ENCODE measurements around the gene COPRS. TPM values are rescaled to one million over a fixed set of nuclear protein-coding genes. Genes with fewer than 3 reads are reported as not detected.
A peak's percentile ranks its signal among the peaks of the same experiment; 100 is the strongest.

COPRS gene
- total and polyA plus RNA-seq, 2 experiments from 2014 or later, result 51.5 to 62.6 TPM

DNA sequence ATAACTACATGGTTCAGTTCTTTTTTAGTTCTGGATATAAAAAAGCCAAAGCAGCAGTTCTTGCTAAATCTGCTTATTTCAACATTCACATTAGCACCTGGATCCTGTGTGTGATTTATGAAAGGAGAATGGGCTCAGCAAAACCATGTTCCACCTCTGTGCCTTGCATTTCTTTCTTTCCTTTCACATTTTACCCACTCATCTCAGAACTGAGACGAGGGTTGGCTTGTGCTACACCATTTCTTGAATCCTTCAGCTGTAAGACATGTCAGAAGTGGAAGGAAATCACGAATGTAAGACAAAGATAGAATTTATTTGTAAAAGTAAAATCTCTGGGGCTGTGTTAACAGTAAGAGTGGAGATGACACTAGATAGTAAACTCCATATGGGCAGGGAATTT lies 43.6 kb upstream of the COPRS start:
- Histone ChIP-seq H3K4me1 (ENCODE audit: insufficient read depth) (peaks cover 8% of the 10 kb centered on the region; the same call in 1 of the 2 replicates), H3F3A (replicated peaks; ENCODE audit: low read depth) (no peaks in the 10 kb centered on the region), H3K79me2 (replicated peaks; ENCODE audit: insufficient read depth) (peaks cover 37% of the 10 kb centered on the region), H3K9me2 (ENCODE audit: insufficient read depth) (no peaks in the 10 kb centered on the region), H3K36me3 (ENCODE audit: insufficient read depth) (peaks cover 12% of the 10 kb centered on the region; the same call in 1 of the 2 replicates), H3K27me3 (ENCODE audit: insufficient read depth) (no peaks in the 10 kb centered on the region), H4K20me1 (replicated peaks; ENCODE audit: insufficient read depth) (peaks cover 5% of the 10 kb centered on the region; the same call in 1 of the 2 replicates), H2AFZ (peak overlapping the region; percentile 79), H3K4me3 (no peak overlapping the region), H3K4me2 (no peak overlapping the region), H3K27ac (ENCODE audit: low read depth) (0 out of 2 replicates have a peak overlapping the region, but pooled peaks have one; percentile 56)
- peaks cover 11% of the 10 kb centered on the region for H3K36me3 Mint-ChIP-seq (ENCODE audit: low read depth)
- ATAC-seq, result no peak
- no peak for DNase-seq (ENCODE audit: low spot score)
- no peak overlapping the region for H3K4me3 Mint-ChIP-seq
- no peak overlapping the region for H3K27ac Mint-ChIP-seq
- TF ChIP-seq EZH2 (IDR thresholded peaks at IDR 0.05; ENCODE audit: low read depth, unreplicated experiment) (no peak), CREB1 (CRISPR knock-in tag; IDR thresholded peaks at IDR 0.05; ENCODE audit: low read depth) (no peak), ZNF331 (CRISPR knock-in tag; IDR thresholded peaks at IDR 0.05; ENCODE audit: low read depth) (no peak), JUNB (IDR thresholded peaks at IDR 0.05; ENCODE audit: unreplicated experiment) (no peak), POLR2AphosphoS5 (IDR thresholded peaks at IDR 0.05; ENCODE audit: low read depth) (no peak), EZH2phosphoT487 (IDR thresholded peaks at IDR 0.05; ENCODE audit: unreplicated experiment) (no peak), STAT1 (IDR thresholded peaks at IDR 0.05; ENCODE audit: unreplicated experiment) (no peak), NANOG (IDR thresholded peaks at IDR 0.05; ENCODE audit: borderline replicate concordance) (no peak)
- TF ChIP-seq, protein P1, sequence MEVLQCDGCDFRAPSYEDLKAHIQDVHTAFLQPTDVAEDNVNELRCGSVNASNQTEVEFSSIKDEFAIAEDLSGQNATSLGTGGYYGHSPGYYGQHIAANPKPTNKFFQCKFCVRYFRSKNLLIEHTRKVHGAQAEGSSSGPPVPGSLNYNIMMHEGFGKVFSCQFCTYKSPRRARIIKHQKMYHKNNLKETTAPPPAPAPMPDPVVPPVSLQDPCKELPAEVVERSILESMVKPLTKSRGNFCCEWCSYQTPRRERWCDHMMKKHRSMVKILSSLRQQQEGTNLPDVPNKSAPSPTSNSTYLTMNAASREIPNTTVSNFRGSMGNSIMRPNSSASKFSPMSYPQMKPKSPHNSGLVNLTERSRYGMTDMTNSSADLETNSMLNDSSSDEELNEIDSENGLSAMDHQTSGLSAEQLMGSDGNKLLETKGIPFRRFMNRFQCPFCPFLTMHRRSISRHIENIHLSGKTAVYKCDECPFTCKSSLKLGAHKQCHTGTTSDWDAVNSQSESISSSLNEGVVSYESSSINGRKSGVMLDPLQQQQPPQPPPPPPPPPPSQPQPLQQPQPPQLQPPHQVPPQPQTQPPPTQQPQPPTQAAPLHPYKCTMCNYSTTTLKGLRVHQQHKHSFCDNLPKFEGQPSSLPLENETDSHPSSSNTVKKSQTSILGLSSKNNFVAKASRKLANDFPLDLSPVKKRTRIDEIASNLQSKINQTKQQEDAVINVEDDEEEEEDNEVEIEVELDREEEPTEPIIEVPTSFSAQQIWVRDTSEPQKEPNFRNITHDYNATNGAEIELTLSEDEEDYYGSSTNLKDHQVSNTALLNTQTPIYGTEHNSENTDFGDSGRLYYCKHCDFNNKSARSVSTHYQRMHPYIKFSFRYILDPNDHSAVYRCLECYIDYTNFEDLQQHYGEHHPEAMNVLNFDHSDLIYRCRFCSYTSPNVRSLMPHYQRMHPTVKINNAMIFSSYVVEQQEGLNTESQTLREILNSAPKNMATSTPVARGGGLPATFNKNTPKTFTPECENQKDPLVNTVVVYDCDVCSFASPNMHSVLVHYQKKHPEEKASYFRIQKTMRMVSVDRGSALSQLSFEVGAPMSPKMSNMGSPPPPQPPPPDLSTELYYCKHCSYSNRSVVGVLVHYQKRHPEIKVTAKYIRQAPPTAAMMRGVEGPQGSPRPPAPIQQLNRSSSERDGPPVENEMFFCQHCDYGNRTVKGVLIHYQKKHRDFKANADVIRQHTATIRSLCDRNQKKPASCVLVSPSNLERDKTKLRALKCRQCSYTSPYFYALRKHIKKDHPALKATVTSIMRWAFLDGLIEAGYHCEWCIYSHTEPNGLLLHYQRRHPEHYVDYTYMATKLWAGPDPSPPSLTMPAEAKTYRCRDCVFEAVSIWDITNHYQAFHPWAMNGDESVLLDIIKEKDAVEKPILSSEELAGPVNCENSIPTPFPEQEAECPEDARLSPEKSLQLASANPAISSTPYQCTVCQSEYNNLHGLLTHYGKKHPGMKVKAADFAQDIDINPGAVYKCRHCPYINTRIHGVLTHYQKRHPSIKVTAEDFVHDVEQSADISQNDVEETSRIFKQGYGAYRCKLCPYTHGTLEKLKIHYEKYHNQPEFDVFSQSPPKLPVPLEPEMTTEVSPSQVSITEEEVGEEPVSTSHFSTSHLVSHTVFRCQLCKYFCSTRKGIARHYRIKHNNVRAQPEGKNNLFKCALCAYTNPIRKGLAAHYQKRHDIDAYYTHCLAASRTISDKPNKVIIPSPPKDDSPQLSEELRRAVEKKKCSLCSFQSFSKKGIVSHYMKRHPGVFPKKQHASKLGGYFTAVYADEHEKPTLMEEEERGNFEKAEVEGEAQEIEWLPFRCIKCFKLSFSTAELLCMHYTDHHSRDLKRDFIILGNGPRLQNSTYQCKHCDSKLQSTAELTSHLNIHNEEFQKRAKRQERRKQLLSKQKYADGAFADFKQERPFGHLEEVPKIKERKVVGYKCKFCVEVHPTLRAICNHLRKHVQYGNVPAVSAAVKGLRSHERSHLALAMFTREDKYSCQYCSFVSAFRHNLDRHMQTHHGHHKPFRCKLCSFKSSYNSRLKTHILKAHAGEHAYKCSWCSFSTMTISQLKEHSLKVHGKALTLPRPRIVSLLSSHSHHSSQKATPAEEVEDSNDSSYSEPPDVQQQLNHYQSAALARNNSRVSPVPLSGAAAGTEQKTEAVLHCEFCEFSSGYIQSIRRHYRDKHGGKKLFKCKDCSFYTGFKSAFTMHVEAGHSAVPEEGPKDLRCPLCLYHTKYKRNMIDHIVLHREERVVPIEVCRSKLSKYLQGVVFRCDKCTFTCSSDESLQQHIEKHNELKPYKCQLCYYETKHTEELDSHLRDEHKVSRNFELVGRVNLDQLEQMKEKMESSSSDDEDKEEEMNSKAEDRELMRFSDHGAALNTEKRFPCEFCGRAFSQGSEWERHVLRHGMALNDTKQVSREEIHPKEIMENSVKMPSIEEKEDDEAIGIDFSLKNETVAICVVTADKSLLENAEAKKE (CRISPR knock-in tag; IDR thresholded peaks at IDR 0.05), result no peak
- TF ChIP-seq, protein P2, sequence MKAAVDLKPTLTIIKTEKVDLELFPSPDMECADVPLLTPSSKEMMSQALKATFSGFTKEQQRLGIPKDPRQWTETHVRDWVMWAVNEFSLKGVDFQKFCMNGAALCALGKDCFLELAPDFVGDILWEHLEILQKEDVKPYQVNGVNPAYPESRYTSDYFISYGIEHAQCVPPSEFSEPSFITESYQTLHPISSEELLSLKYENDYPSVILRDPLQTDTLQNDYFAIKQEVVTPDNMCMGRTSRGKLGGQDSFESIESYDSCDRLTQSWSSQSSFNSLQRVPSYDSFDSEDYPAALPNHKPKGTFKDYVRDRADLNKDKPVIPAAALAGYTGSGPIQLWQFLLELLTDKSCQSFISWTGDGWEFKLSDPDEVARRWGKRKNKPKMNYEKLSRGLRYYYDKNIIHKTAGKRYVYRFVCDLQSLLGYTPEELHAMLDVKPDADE (IDR thresholded peaks at IDR 0.05), result no peak
- TF ChIP-seq, protein P3, sequence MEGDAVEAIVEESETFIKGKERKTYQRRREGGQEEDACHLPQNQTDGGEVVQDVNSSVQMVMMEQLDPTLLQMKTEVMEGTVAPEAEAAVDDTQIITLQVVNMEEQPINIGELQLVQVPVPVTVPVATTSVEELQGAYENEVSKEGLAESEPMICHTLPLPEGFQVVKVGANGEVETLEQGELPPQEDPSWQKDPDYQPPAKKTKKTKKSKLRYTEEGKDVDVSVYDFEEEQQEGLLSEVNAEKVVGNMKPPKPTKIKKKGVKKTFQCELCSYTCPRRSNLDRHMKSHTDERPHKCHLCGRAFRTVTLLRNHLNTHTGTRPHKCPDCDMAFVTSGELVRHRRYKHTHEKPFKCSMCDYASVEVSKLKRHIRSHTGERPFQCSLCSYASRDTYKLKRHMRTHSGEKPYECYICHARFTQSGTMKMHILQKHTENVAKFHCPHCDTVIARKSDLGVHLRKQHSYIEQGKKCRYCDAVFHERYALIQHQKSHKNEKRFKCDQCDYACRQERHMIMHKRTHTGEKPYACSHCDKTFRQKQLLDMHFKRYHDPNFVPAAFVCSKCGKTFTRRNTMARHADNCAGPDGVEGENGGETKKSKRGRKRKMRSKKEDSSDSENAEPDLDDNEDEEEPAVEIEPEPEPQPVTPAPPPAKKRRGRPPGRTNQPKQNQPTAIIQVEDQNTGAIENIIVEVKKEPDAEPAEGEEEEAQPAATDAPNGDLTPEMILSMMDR (conservative IDR thresholded peaks at IDR 0.05; ENCODE audit: low read depth in 2 of 2), result no peak
- TF ChIP-seq, protein P4, sequence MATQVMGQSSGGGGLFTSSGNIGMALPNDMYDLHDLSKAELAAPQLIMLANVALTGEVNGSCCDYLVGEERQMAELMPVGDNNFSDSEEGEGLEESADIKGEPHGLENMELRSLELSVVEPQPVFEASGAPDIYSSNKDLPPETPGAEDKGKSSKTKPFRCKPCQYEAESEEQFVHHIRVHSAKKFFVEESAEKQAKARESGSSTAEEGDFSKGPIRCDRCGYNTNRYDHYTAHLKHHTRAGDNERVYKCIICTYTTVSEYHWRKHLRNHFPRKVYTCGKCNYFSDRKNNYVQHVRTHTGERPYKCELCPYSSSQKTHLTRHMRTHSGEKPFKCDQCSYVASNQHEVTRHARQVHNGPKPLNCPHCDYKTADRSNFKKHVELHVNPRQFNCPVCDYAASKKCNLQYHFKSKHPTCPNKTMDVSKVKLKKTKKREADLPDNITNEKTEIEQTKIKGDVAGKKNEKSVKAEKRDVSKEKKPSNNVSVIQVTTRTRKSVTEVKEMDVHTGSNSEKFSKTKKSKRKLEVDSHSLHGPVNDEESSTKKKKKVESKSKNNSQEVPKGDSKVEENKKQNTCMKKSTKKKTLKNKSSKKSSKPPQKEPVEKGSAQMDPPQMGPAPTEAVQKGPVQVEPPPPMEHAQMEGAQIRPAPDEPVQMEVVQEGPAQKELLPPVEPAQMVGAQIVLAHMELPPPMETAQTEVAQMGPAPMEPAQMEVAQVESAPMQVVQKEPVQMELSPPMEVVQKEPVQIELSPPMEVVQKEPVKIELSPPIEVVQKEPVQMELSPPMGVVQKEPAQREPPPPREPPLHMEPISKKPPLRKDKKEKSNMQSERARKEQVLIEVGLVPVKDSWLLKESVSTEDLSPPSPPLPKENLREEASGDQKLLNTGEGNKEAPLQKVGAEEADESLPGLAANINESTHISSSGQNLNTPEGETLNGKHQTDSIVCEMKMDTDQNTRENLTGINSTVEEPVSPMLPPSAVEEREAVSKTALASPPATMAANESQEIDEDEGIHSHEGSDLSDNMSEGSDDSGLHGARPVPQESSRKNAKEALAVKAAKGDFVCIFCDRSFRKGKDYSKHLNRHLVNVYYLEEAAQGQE (IDR thresholded peaks at IDR 0.05; ENCODE audit: unreplicated experiment), result no peak
- no peaks in the 10 kb centered on the region; the same call in 2 of the 3 replicates for H3K4me1 Mint-ChIP-seq
- peaks cover 3% of the 10 kb centered on the region for H3K27me3 Mint-ChIP-seq (ENCODE audit: insufficient read depth, low read depth, poor library complexity)
- H3K9me3 Mint-ChIP-seq, result no peaks in the 10 kb centered on the region

All from GM23338 (cell line).